Cerebellar cortex (tissue), 1 donor: ENCODE results near the gene ARHGAP11A.
A peak's percentile ranks its signal among the peaks of the same experiment; 100 is the strongest.

Experiments used
- DNase-seq: peaks from one replicate; pipeline ENCODE4 v3.0.0-alpha.2; 2015; ENCODE audit warnings: low spot score

ARHGAP11A gene

DNA sequence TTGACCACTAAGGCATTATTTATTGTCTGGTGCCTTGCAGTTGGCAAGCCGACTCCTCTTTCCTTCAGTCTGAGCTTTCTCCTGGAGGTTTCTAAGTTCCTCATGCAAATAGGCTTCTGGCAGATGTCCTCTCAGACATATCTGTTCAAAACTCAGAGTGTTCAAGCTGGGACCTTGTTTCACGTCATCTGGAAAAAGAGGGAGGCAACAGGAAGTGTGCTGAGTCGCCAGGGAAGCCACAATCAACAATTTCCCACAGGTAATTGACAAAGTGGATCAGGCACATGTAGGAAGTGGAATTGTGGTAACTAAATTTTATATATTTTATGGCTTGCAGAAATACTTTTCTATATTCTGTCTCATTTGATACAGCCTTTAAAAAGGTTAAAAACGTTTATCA, 40.8 kb downstream of the ARHGAP11A start:
- DNase-seq = no peak

DNA sequence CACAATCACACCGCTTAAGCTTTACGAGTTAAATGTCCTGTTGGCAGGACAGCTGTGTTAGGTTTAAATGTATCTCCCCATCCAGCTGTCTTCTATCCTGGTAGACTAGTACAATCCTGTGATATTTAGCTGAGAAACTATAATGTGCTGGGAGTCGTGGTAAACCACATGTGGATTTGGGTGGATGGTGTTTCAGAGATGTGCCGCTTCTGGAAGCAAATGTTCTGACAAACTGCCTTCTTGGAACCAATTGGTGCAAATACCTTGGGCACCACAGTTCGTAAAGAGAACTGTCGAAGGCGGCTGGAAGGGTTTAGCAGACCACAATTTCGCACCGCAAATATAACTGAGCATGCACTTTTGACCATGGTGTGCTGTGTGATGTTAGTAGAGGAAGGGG, 41.2 kb downstream of the ARHGAP11A start:
- DNase-seq = no peak

- peak; percentile 34 for DNase-seq
These were observed 42.0 kb downstream of the ARHGAP11A start for GRCh38 chr15:32657198-32657883.

DNA sequence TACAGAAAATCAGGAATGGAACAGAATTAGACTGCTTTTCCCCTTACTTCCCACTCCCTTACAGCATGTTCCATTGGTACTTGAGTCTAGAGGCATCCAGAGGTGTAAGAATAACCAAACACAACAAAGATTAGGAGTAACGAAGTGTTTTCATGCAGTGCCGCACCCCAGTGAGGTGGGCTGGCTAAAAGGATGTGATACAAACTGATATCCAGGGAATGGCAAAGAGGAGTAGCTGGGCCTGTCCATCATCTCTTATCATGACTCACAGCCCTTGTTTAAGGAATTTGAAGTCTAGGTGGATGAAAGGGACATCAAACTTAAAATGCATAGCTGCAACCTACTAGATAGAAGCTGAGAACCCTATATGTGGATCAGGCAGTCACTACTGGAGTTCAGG, 42.6 kb downstream of the ARHGAP11A start:
- no peak for DNase-seq

- DNase-seq = no peak
These were observed 44.2 kb downstream of the ARHGAP11A start for GRCh38 chr15:32659340-32660155.

DNA sequence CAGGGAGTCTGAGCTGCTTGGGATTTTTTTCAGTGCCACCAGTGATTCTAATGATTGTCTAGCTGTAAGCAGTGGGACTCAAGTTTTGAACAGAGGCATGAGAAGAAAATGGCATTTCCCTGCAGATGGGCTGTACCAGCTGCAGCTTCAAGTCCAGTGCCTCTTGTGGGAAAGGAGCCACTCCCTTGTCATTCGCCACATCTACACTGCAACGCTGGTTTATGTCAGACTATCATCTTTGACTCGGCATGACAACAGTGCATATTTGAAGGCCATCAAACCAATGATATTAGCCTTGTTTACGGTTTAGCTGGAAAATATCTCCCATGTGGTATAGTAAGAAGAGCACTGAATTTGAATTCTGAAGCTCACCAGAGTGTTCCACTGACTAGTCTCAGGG, 48.4 kb downstream of the ARHGAP11A start:
- no peak for DNase-seq

DNA sequence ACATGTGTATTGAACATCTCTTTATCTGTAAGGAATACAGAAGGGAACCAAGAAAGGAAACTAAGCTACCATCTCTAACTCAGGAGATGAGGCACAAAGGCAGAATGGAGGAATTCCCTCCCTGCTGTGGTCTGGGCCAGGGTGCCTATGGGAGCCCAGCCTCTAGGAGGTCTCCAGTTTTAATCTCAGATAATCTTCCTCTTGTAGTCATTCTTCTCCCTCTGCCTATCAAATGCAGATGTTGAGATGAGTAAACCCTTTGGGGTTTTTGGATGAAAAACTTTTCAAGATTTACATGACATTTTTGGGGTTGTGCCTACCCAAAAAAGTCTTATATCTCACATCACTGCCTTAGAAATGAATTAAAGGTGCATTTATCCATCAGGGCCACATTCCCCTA, 49.5 kb downstream of the ARHGAP11A start:
- DNase-seq = no peak

GRCh38 chr15:32667321-32667720, 52.0 kb downstream of the ARHGAP11A start:
- no peak for DNase-seq

DNA sequence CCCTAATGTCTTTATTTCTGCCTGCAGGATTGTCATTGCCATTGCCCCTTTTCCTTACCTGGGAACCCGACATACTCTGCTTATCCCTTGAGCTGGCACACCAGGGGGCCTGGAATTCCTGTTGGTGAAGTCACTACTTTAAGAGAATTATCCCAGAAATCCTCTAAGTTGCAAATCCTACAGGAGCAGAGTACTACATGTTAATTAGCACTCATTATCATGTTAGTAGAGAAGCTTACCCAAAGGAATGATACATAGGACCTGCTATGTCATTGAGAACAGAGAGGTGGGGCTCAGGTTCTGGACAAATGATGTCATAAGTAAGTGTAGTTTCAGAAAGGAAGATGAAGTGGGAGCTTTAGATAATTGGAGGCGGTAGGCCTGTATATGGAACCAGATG, 53.6 kb downstream of the ARHGAP11A start:
- no peak for DNase-seq

DNA sequence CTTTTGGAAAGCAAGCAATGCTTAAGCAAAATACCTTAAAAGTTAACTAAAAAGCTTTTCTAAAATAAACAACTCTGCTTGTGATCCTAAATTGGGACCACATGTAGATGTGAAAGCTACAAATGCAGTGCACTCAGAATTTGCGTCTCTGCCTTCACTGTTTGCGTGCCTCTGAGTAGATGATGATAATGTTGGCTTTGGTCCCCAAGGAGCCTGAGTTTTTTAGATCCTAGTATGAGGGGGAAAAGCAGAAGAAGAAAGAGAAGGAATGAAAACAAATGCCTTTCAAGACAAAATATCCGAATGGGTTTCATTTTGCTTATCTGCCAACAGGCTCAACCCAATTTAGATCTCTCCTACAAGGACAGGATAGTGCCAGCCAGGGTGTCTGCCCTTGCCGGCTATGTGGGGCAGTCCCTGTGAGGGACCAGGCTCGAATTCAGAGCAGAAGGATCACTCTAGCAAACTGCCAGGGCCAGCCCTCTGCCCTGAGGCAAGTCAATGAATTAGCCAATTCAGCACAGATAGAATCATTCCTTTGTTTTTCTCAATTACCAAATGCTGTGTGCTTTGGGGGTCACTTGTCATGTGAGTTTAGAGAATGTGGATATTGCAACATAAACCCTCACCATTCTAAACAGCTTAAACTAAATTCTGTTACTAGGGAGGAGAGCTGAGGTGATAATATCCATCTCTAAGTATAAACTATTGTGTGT, 54.8 kb downstream of the ARHGAP11A start:
- DNase-seq = peak; percentile 23

DNA sequence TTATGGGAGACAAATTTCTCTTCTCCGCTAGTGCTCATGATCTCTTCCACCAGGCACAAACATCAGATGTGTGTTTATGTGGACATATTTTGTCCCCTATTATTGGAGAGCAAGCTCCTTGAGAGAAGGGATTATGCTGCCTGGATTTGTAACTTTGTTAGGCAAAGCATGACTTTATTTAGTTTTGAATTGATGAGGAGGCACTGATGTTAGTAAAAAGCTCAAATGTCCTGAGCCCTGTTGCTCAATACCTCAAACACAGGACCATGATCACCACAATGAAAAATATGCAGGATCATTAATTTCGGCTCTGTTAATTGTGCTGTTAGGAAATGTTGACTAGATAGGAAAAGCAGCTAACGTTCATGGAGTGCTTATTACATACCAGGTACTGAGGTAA, 55.3 kb downstream of the ARHGAP11A start:
- no peak for DNase-seq

GRCh38 chr15:32671339-32672325, 56.3 kb downstream of the ARHGAP11A start:
- DNase-seq = no peak

- DNase-seq = no peak
These were observed 59.4 kb downstream of the ARHGAP11A start for GRCh38 chr15:32674681-32675080.

GRCh38 chr15:32675466-32675865, 60.2 kb downstream of the ARHGAP11A start:
- no peak for DNase-seq

- no peak for DNase-seq
These were observed 60.9 kb downstream of the ARHGAP11A start for GRCh38 chr15:32676169-32676568.

GRCh38 chr15:32677238-32677750, 62.0 kb downstream of the ARHGAP11A start:
- no peak for DNase-seq

GRCh38 chr15:32679298-32679690, 64.0 kb downstream of the ARHGAP11A start:
- no peak for DNase-seq

DNA sequence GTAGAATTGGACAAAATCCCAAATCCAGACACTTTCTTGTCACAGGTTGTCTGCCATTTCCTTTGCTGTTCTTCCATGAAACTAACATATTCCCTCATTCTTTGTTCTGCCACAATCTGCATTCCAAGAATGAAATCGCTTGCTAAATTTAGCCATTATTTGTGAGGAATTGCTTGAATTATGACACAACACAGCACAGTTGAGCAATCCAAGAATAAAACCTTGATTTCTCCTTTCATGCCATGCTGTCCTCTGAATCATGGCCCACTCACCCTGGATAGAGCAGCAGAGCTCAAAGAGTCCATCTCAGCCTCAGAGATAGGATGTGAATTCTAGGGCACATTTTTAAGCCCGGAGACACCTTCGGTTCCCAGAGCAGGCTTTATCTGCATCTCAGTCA, 67.3 kb downstream of the ARHGAP11A start:
- DNase-seq = no peak

- DNase-seq = no peak
These were observed 67.8 kb downstream of the ARHGAP11A start for GRCh38 chr15:32682977-32683630.

GRCh38 chr15:32683906-32684584, 68.7 kb downstream of the ARHGAP11A start:
- DNase-seq = no peak
